Femur (tissue), 1 donor: Measurements from ENCODE around the gene UTF1.
A peak's percentile ranks its signal among the peaks of the same experiment; 100 is the strongest.
"Not testable (repeated sequence)": the region's sequence is repeated elsewhere in the genome, so short reads cannot be mapped to it uniquely, and the experiment has no call there.

Experiments used
- DNase-seq: peaks from one replicate; pipeline ENCODE4 v3.0.0-alpha.2; 2017

The UTF1 gene

DNA sequence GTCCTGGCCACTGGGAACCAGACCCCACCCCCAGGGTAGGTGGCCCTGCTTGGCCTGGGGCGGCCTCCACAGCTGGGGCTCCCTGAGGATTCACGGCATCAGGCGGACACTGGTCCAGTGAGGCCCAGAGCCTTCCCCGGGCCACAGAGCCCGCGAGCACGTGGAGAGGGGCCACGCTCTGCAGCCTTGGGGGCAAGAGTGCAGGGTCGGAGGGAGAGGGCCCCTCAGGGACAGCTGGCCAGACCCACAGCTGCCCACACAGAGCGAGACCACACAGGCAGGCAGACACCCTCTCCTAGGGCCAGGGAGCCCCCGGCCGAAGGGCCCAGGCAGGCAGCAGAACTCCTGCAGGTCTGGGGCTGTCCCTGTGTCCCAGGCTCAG lies 18.3 kb downstream of the UTF1 start:
- DNase-seq, result no peak

GRCh38 chr10:133249094-133249780 lies 19.2 kb downstream of the UTF1 start:
- no peak for DNase-seq

- no peak for DNase-seq
Measured at GRCh38 chr10:133249975-133250754, 20.1 kb downstream of the UTF1 start.

- no peak for DNase-seq
Measured at GRCh38 chr10:133251388-133252222, 21.6 kb downstream of the UTF1 start.

DNA sequence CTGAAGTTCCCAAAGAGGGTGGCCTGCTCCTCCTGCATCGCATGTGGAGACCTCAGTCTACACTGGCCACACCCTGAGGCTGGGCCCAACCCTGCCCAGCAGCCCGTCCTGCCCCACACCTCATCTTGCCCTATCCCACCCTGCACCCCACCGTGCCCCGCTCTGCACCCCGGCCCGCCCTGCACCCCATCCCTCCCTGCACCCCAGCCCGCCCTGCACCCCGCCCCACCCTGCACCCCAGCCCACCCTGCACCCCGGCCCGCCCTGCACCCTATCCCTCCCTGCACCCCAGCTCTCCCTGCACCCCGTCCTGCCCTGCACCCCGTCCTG lies 22.2 kb downstream of the UTF1 start:
- no peak for DNase-seq

DNA sequence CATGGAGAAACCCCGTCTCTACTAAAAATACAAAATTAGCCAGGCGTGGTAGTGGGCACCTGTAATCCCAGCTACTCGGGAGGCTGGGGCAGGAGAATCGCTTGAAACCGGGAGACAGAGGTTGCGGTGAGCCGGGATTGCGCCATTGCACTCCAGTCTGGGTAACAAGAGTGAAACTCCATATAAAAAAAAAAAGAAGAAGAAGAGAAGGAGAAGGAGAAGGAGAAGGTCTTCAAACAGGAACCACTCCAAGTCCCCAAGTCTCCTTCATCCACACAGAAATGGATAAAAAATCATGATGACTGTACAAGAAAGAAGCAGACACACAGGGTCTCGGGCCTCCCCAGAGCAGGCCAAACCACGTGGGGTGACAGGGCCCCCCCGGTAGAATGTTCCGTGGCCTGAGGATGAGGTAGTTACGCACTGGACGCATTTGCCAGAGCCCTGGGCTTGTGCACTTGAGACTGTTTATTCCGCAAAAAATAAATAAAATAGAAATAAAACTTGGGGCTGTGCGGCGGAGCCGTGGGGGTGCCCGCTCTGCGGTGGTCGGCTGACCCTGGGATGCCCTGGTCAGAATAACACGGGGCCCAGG lies 23.4 kb downstream of the UTF1 start:
- no peak for DNase-seq

DNA sequence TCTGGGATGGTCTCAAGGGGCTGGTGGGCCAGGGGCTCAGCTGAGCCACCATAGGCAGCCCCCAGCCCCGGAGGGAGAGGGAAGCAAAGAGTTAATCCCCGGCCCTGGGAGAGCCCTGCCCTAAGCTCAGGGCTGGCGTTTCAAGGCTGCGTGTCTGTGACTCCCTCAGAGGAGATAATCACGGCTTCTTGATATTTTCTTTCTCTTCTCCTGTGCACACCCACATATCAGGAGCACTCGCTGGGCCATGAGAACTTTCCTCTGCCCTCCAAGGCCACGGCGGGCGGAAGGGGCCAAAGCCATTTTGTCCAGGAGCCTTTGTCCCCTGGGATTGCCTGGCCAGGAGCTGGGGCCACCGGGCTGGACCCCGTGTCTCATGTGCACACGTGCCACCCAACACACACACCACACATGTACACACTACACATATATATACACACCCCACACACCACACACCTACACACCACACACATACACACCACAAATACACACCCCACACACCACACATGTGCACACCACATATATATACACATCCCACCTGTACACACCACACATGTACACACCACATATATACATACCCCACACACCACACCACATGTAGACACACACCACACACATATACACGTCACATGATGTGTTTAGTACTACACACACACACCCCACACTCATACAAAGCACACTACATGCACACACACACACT lies 24.6 kb downstream of the UTF1 start:
- DNase-seq, result no peak

- DNase-seq, result no peak
Measured at GRCh38 chr10:133255323-133255722, 25.3 kb downstream of the UTF1 start.

GRCh38 chr10:133257489-133258065 lies 27.6 kb downstream of the UTF1 start:
- DNase-seq, result peak; percentile 53

- DNase-seq, result no peak
Measured at GRCh38 chr10:133258066-133258817, 28.2 kb downstream of the UTF1 start.

DNA sequence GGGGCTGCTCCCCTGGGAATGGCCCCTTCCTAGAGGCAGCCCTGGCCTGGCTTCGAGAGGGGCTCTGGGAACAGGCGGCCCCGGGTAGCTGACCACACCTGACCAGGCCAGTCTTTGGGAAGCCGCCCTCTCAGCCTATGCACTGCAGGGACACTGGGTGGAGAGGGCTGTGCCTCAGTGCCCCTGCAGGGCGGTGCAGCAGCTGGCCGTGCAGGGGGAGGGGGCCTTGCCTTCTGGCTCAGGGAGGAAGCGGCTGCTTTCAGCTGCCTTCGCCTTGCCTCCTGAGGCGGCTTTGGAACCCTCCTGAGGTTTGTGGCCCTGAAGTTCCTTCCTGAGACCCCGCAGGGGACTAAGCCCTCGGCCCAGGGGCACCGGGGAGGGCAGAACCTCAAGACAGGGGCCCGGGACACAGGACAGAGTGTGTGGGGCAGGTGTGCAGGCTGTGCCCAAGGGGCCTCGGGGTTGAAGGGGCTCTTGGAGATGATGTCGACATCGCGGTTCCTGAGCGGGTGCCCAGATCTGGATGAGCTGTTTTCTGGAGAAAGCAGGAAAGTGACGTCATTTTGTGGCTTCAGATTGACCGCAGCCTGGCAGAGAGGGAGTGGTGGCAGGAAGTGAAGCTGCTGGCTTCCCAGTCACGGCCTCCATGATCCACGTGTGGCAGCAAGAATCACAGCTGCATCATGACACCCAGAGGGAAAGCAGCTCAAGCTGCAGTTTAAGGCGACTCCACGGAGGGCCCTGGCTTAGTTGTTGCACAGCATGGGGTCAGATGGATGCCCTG lies 29.0 kb downstream of the UTF1 start:
- peak; percentile 92 for DNase-seq

GRCh38 chr10:133259602-133259989 lies 29.6 kb downstream of the UTF1 start:
- DNase-seq, result no peak

DNA sequence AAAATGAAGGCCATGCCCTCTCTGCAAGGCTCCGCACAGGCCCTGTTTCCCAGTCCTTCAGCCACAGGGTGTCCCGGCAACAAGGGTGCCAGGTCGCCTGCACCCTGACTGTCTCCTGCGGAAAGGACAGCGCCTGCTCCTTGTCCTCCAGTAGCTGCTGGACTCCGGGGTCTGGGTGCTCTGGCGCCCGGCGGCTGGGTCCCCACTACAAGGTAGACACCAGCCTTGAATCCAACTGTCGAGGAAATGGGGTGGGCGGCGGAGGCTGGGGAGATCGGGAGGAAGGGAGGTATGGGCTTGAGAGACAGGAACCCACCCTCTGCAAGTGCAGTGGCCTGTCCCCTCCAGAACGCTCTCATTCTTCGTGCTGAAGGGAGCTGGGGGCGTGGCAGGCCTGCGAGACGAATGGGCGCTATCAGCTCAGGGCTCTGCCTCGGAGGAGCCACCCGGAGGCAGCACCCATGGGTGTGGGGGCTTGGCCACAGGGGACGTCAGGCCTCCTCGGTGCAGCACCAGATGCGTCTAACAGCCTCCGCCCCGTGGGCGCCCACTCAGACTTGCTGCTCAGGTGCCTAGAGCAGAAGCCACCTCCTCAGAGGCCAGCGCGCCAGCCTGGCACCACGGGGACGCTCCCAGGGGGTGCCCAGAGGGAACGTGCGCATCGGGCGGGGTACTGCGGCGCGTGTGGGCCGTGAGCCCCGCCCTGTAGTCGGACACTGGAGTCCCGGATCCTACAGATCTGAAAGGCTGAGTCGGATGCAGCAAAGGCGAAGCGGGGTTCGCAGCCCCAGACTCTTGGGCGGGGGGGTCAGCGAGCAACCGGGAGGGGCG lies 31.1 kb downstream of the UTF1 start:
- DNase-seq, result peak; percentile 63

DNA sequence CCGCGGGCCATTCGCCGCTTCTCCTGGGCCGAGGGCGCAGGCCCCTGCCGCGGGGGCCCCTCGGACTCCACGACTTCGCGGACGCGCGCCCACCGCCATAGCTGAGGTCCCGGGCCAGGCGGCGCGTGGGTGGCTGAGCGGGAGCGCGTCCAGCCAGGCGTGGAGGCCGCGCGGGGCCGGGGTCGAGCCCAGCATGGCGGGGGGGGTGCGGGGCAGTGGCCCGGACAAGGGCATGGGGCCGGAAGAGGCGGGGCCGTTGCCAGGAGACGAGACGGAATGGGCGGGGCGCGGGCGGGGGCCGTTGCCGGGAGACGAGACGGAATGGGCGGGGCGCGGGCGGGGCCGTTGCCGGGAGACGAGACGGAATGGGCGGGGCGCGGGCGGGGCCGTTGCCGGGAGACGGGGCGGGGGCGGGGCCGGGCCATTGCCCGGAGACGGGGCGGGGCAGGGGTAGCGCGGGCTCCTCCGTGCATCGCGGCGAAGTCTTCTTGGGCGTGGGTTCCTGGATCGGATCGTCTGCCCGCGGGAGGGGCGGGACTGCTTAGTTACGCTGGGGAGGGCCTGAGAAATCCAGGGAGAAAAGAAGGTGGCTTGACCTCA lies 31.8 kb downstream of the UTF1 start:
- DNase-seq, result peak; percentile 81

- DNase-seq, result no peak
Measured at GRCh38 chr10:133262696-133263095, 32.7 kb downstream of the UTF1 start.

DNA sequence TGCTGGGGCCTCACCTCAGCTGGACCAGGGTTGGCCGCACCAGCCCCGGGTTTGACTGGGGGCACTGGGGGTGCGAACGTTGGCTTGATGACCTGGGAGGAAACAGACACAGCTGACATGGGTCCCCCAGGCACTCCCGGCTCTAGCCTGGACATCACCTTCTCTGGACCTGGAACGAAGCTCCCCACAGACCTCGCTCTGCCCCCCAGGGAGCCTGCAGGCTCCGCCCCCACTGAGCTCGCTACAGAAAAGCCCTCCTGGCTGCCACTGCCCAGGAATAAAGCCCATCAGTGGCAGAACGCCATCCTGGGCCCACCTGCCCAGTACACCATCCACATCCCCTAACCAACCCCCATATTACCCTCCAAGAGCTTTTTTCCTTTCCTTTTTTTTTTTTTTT lies 33.7 kb downstream of the UTF1 start:
- DNase-seq, result no peak

- DNase-seq, result no peak
Measured at GRCh38 chr10:133264461-133264860, 34.4 kb downstream of the UTF1 start.

- DNase-seq, result not testable (repeated sequence)
Measured at GRCh38 chr10:133265052-133265451, 35.0 kb downstream of the UTF1 start.

DNA sequence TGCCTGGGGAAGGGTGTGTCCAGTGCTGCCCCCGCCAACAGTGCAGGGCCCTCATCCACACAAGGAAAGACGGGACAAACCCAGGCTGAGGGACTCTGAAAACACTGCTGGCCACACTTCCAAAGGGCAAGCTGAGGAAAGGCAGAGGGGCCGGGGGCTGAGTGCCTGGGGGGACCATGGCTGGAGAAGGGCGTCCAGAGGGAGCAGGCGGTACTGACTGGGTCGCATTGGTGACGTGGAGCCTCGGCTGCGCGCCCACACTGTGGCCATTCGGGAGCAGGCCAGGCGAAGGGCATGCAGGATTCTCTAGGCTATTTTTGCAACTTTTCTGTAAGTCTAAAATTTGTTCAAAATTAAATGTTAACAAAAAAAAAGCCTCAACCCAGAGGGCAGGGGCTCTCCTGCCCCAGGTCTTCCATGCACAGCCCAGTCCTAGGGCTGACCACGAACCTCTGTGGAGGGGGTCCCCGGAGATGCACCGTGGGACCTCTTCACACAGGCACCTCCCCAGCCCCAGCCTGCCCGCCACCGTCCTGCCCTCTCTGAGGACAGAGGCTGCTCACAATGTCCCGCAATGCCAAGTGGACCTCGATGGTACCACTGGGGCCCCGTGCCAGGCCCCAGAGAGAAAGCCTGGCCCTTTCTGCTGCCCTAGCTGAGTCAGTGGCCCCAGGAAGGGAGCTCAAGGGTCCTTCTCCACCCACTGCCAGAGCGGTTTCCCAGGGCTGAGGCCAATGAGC lies 36.2 kb downstream of the UTF1 start:
- DNase-seq, result no peak
